Mesenchymal stem cell (in vitro differentiated cells and primary cell): ENCODE results near the gene RPUSD3.

Source experiments
- DNase-seq: peaks from one replicate; pipeline ENCODE4 v3.0.0-alpha.2; 2013
- H2AFZ ChIP-seq: one replicate; pipeline ENCODE4 v1.6.1; 2013; ENCODE audit warnings: low read depth, mild to moderate bottlenecking, control low read depth, inconsistent platforms, low read length, moderate library complexity
- H2AK5ac ChIP-seq: 2 replicates; pipeline ENCODE4 v1.6.1; 2013; ENCODE audit warnings: low read length, moderate library complexity, mild to moderate bottlenecking, inconsistent platforms; ENCODE audit not compliant: severe bottlenecking
- H2BK120ac ChIP-seq: one replicate; pipeline ENCODE4 v1.6.1; 2013; ENCODE audit warnings: low read depth, mild to moderate bottlenecking, inconsistent platforms, low read length, moderate library complexity
- H2BK12ac ChIP-seq, 2 experiments: one replicate each; pipeline ENCODE4 v1.6.1; 2013; ENCODE audit warnings: inconsistent platforms in 2 of 2, low read length in 2 of 2, mild to moderate bottlenecking in 2 of 2, moderate library complexity in 2 of 2, control low read depth in 1 of 2
- H2BK15ac ChIP-seq: one replicate; pipeline ENCODE4 v1.6.1; 2013; ENCODE audit warnings: mild to moderate bottlenecking, low read depth, inconsistent platforms; ENCODE audit not compliant: poor library complexity, severe bottlenecking
- H2BK5ac ChIP-seq: 2 replicates; pipeline ENCODE4 v1.6.1; 2013; ENCODE audit warnings: low read depth, mild to moderate bottlenecking, low read length, control low read depth, inconsistent platforms; ENCODE audit not compliant: poor library complexity, severe bottlenecking
- H3K14ac ChIP-seq, 2 experiments: one replicate each; pipeline ENCODE4 v1.6.1; 2013; ENCODE audit warnings: inconsistent platforms in 2 of 2, low read length in 2 of 2, control low read depth in 1 of 2, mild to moderate bottlenecking in 1 of 2, moderate library complexity in 1 of 2
- H3K18ac ChIP-seq, 2 experiments: one replicate each; pipeline ENCODE4 v1.6.1; 2013; ENCODE audit warnings: inconsistent platforms in 2 of 2, low read length in 2 of 2, control low read depth in 1 of 2, low read depth in 1 of 2, mild to moderate bottlenecking in 1 of 2
- H3K23ac ChIP-seq, 2 experiments: one replicate each; pipeline ENCODE4 v1.6.1; 2013; ENCODE audit warnings: inconsistent platforms in 2 of 2, low read length in 2 of 2, mild to moderate bottlenecking in 2 of 2, moderate library complexity in 2 of 2, control low read depth in 1 of 2
- H3K27ac ChIP-seq: 2 replicates; pipeline ENCODE4 v1.5.1; 2013; ENCODE audit warnings: mild to moderate bottlenecking, moderate library complexity, low read length, control low read depth, inconsistent platforms; ENCODE audit not compliant: poor library complexity, severe bottlenecking
- H3K27me3 ChIP-seq, 2 experiments: 2 replicates each; pipeline versions ENCODE4 v1.6.1 to v1.7.0; 2013; ENCODE audit warnings: low read length in 2 of 2, mild to moderate bottlenecking in 2 of 2, moderate library complexity in 2 of 2, control low read depth in 1 of 2, inconsistent platforms in 1 of 2; ENCODE audit not compliant: control insufficient read depth in 1 of 2, insufficient read depth in 1 of 2
- H3K36me3 ChIP-seq, 2 experiments: 2 replicates each; pipeline versions ENCODE4 v1.6.1 to v1.7.0; 2013; ENCODE audit warnings: low read length in 2 of 2, control low read depth in 1 of 2, inconsistent platforms in 1 of 2, low read depth in 1 of 2, mild to moderate bottlenecking in 1 of 2; ENCODE audit not compliant: insufficient read depth in 2 of 2, control insufficient read depth in 1 of 2
- H3K4ac ChIP-seq, 2 experiments: one replicate each; pipeline ENCODE4 v1.6.1; 2013; ENCODE audit warnings: inconsistent platforms in 2 of 2, low read length in 2 of 2, mild to moderate bottlenecking in 2 of 2, moderate library complexity in 2 of 2, control low read depth in 1 of 2, low read depth in 1 of 2
- H3K4me1 ChIP-seq: 2 replicates; pipeline ENCODE4 v1.6.1; 2013; ENCODE audit warnings: low read depth, low read length, control low read depth; ENCODE audit not compliant: control insufficient read depth, insufficient read depth
- H3K4me2 ChIP-seq: 2 replicates; pipeline ENCODE4 v1.6.1; 2013; ENCODE audit warnings: low read length, mild to moderate bottlenecking, inconsistent platforms; ENCODE audit not compliant: poor library complexity, severe bottlenecking
- H3K4me3 ChIP-seq, 2 experiments: 2 replicates each; pipeline versions ENCODE4 v1.5.1 to v1.7.0; 2013; ENCODE audit warnings: low read length in 2 of 2, mild to moderate bottlenecking in 2 of 2, control low read depth in 1 of 2, low read depth in 1 of 2; ENCODE audit not compliant: insufficient read depth in 1 of 2
- H3K79me1 ChIP-seq: replicated peaks from 2 replicates; pipeline ENCODE4 v1.6.1; 2013; ENCODE audit warnings: mild to moderate bottlenecking, control low read depth, low read length, inconsistent platforms; ENCODE audit not compliant: poor library complexity, severe bottlenecking
- H3K9ac ChIP-seq: 2 replicates; pipeline ENCODE4 v1.7.0; 2013; ENCODE audit warnings: mild to moderate bottlenecking, low read length, moderate library complexity
- H3K9me3 ChIP-seq: 2 replicates; pipeline ENCODE4 v1.7.0; 2013; ENCODE audit warnings: mild to moderate bottlenecking, low read length; ENCODE audit not compliant: control insufficient read depth
- H4K8ac ChIP-seq: one replicate; pipeline ENCODE4 v1.6.1; 2013; ENCODE audit warnings: inconsistent platforms, mild to moderate bottlenecking, low read length, moderate library complexity
- H4K91ac ChIP-seq: one replicate; pipeline ENCODE4 v1.6.1; 2013; ENCODE audit warnings: mild to moderate bottlenecking, low read length, inconsistent platforms
- WGBS: methylation state at CpG from one replicate; pipeline ENCODE4 v1.1.7; 2013; ENCODE audit warnings: mixed read lengths; 5-methylcytosine and 5-hydroxymethylcytosine counted together

The RPUSD3 gene

DNA sequence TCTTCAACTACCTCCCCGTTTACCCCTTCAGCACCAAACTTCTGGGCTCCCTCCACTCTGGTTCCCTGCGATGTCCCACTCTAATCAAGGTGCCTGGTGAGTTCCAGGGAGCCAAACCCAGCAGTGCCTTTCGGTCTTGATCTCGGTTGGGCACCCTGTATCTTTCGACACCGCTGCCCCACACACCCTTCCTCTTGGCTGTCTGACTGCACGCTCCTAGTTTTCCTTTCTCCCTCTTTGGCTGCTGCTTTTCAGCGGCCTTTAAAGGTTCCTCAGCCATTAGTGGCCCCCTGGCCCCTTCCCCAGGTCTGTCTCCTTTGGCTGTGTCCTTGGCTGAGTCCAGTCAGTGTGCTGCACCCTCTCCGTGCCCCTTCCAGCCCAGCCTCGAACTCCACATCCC lies 33.0 kb downstream of the RPUSD3 start:
- H3K14ac ChIP-seq: peak overlapping the region in 1 of 2 experiments; percentile 26
- no peak for DNase-seq
- peak overlapping the region in 1 of 2 experiments; percentile 37 for H2BK12ac ChIP-seq
- H3K27me3 ChIP-seq: no peaks in the 10 kb centered on the region
- peak overlapping the region in 1 of 2 experiments; percentile 29 for H3K18ac ChIP-seq
- peak overlapping the region; percentile 12 for H2BK15ac ChIP-seq
- no peak overlapping the region for H3K27ac ChIP-seq
- WGBS: 89% methylated on average over 10 of the region's 10 CpGs
- H2BK120ac ChIP-seq: no peak overlapping the region
- H4K91ac ChIP-seq: no peak overlapping the region
- H3K4me2 ChIP-seq: peak overlapping the region; percentile 72
- peaks cover 40 to 44% of the 10 kb centered on the region in 2 experiments for H3K36me3 ChIP-seq
- H3K4me1 ChIP-seq: peaks cover 23% of the 10 kb centered on the region
- H3K4me3 ChIP-seq: peak overlapping the region in 1 of 2 experiments; percentile 91
- peaks cover 10% of the 10 kb centered on the region for H3K79me1 ChIP-seq
- peak overlapping the region in 1 of 2 experiments; percentile 94 for H3K23ac ChIP-seq
- H4K8ac ChIP-seq: peak overlapping the region; percentile 81
- H3K4ac ChIP-seq: peak overlapping the region in 1 of 2 experiments; percentile 71
- H3K9ac ChIP-seq: peak overlapping the region; percentile 95
- H2BK5ac ChIP-seq: no peak overlapping the region
- H3K9me3 ChIP-seq: no peaks in the 10 kb centered on the region
- H2AFZ ChIP-seq: no peak overlapping the region
- peak overlapping the region; percentile 12 for H2AK5ac ChIP-seq

DNA sequence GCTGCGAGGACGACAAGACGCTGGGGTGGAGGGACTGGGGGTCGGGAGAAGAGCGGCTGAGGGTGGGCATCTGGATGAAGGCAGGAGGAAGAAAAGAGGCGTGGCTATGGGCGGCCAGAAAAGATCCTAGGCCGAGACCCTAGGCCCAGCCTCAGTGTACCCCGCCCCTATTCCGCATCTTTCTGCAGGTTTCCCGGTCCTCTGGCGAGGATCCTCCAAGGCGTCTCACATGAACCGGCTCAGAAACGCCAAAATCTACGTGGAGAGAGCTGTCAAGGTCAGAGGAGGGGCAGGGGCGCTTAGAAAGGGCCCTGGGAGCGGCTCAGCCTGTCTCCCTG lies 33.4 kb downstream of the RPUSD3 start:
- peak overlapping the region; percentile 34 to 71 for H3K18ac ChIP-seq
- H2BK120ac ChIP-seq: peak overlapping the region; percentile 35
- DNase-seq: no peak
- H4K8ac ChIP-seq: peak overlapping the region; percentile 96
- H3K4me3 ChIP-seq: peak overlapping the region; percentile 63 to 91
- peak overlapping the region; percentile 43 for H2AFZ ChIP-seq
- H2BK12ac ChIP-seq: peak overlapping the region in 1 of 2 experiments; percentile 26
- H3K4me1 ChIP-seq: peaks cover 19% of the 10 kb centered on the region
- H2BK5ac ChIP-seq: no peak overlapping the region
- H3K27me3 ChIP-seq: no peaks in the 10 kb centered on the region
- H4K91ac ChIP-seq: no peak overlapping the region
- H3K9me3 ChIP-seq: no peaks in the 10 kb centered on the region
- H3K14ac ChIP-seq: peak overlapping the region in 1 of 2 experiments; percentile 79
- peaks cover 40 to 44% of the 10 kb centered on the region in 2 experiments for H3K36me3 ChIP-seq
- peaks cover 12% of the 10 kb centered on the region for H3K79me1 ChIP-seq
- H2BK15ac ChIP-seq: no peak overlapping the region
- peak overlapping the region; percentile 48 to 71 for H3K4ac ChIP-seq
- no peak overlapping the region for H3K27ac ChIP-seq
- peak overlapping the region; percentile 7 for H2AK5ac ChIP-seq
- H3K9ac ChIP-seq: peak overlapping the region; percentile 95
- H3K4me2 ChIP-seq: peak overlapping the region; percentile 72
- WGBS: 20% methylated on average over 18 of the region's 18 CpGs
- no peak overlapping the region for H3K23ac ChIP-seq

DNA sequence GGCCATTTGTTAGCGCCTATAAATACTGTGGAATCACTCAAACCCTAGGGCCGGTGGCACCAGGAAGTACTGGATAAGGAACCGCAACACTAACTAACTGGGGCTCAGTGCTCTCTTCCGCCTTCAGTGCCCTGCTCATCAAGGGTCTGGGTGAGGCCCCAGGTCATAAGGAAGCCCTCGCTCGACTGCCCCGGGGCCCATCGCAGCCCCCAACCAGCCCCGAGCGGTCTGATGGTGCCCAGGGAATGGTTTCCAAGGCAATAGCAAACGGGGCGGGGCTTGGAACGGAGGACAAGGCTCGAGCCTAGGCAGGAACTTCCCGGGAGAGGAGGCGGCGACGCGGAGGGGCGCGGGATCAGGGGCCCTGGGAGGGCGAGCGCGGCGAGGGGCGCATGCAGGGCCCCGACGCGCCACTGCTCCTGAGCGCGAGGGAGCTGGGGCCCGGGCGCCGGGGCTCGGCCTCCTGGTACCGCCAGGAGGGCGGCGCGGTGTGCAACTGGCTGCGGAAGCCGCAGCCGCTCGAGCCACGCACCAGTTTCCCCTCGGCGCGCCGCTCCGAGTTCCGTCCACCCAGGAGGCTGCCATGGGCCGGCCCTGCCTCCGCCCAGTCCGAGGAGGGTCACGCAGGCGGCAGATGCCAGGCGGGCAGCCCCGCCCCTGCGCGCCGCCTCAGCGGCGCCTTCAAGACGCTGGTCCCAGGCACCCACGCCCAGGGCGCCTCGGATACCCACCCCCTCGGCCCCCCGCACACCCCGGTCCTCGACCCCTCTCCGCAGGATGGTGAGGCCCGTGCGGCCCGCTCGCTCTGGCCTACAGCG lies 34.0 kb downstream of the RPUSD3 start, which contains the start of gene TTLL3:
Gene TTLL3, plus strand, starts transcription at position 648 of the 818 bp plus-strand sequence. CDS start 400 bp downstream, outside the sequence.
- Histone ChIP-seq H4K8ac (peak within 1 kb of the TSS; percentile 96), H2BK120ac (peak within 1 kb of the TSS; percentile 80), H3K9me3 (no peaks in the 10 kb centered on the region), H3K4me1 (peaks cover 17% of the 10 kb centered on the region), H2BK12ac (peak within 1 kb of the TSS in 1 of 2 experiments; percentile 37), H3K4me2 (peak within 1 kb of the TSS; percentile 72), H2AK5ac (peak within 1 kb of the TSS; percentile 12), H2BK15ac (peak within 1 kb of the TSS; percentile 56), H2BK5ac (peak within 1 kb of the TSS; percentile 8), H3K27me3 (no peaks in the 10 kb centered on the region), H3K9ac (peak within 1 kb of the TSS; percentile 95), H3K36me3 (peaks cover 44 to 45% of the 10 kb centered on the region in 2 experiments), H3K18ac (peak within 1 kb of the TSS; percentile 49 to 71), H4K91ac (peak within 1 kb of the TSS; percentile 48), H3K23ac (peak within 1 kb of the TSS in 1 of 2 experiments; percentile 94), H3K79me1 (peaks cover 14% of the 10 kb centered on the region), H3K27ac (peak within 1 kb of the TSS; percentile 51), H2AFZ (peak within 1 kb of the TSS; percentile 43), H3K4ac (peak within 1 kb of the TSS; percentile 71 to 83), H3K4me3 (peak within 1 kb of the TSS; percentile 63 to 91), H3K14ac (peak within 1 kb of the TSS in 1 of 2 experiments; percentile 79)
- peak; percentile 66 for DNase-seq
- WGBS: 2% methylated on average over 56 of the region's 76 CpGs

DNA sequence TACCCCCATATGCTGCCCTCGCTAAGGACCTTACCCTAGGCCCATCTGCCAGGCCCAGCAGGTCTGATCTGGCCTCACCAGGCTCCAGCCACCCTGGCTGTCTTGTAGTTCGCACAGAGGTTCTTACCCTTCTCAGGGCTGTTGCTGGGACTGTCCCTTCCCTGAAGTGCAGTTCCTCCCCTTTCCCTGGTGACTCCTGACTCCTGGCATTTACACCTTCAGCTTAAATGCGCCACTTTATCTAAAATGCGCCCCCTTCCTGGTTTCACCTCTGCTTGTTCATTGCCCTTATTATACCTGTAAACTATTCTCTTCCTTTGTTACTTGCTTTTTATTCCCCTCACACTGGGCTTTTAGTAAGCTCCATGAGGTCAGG lies 34.6 kb downstream of the RPUSD3 start:
- Histone ChIP-seq H3K4me3 (peak overlapping the region in 1 of 2 experiments; percentile 91), H3K4me1 (peaks cover 17% of the 10 kb centered on the region), H3K4ac (peak overlapping the region in 1 of 2 experiments; percentile 68), H3K23ac (no peak overlapping the region), H3K18ac (peak overlapping the region in 1 of 2 experiments; percentile 49), H2BK15ac (peak overlapping the region; percentile 56), H3K4me2 (peak overlapping the region; percentile 72), H2BK12ac (no peak overlapping the region), H3K27me3 (no peaks in the 10 kb centered on the region), H2AK5ac (no peak overlapping the region), H3K14ac (no peak overlapping the region), H3K9me3 (no peaks in the 10 kb centered on the region), H3K27ac (peak overlapping the region; percentile 51), H3K36me3 (peaks cover 47 to 51% of the 10 kb centered on the region in 2 experiments), H3K9ac (peak overlapping the region; percentile 95), H3K79me1 (peaks cover 16% of the 10 kb centered on the region), H2BK120ac (no peak overlapping the region), H2AFZ (no peak overlapping the region), H4K91ac (no peak overlapping the region), H4K8ac (peak overlapping the region; percentile 80), H2BK5ac (no peak overlapping the region)
- DNase-seq: no peak
- 78% methylated on average over 4 of the region's 4 CpGs for WGBS
